SKM-1 treated with dmso at 0.1 percent for 144 hours (cell line): ENCODE data around the gene HMOX1.

Source experiments
- DNase-seq: peaks from one replicate; lab custom pipeline; 2025; ENCODE audit not compliant: unreplicated experiment; lab: John Stamatoyannopoulos, UW

The HMOX1 gene

DNA sequence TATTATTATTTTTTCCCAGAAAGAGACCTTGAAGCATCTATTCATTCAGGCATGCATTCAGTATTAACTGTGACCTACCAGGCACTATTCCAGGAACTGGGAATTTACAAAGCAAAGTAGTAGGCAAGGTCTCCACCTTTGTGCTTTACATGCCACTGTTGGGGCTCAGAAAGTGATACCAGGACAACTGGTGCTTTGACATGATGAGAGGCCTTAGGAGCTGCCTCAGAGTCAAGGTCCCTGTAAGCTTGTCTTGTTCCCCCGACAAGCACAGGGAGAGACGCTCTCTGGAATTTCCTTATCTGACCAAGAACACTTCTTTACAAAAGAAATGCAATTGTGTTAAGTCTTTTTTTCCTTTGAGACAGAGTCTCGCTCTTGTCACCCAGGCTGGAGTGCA is 2.3 kb upstream of the HMOX1 start:
- DNase-seq, result no peak

DNA sequence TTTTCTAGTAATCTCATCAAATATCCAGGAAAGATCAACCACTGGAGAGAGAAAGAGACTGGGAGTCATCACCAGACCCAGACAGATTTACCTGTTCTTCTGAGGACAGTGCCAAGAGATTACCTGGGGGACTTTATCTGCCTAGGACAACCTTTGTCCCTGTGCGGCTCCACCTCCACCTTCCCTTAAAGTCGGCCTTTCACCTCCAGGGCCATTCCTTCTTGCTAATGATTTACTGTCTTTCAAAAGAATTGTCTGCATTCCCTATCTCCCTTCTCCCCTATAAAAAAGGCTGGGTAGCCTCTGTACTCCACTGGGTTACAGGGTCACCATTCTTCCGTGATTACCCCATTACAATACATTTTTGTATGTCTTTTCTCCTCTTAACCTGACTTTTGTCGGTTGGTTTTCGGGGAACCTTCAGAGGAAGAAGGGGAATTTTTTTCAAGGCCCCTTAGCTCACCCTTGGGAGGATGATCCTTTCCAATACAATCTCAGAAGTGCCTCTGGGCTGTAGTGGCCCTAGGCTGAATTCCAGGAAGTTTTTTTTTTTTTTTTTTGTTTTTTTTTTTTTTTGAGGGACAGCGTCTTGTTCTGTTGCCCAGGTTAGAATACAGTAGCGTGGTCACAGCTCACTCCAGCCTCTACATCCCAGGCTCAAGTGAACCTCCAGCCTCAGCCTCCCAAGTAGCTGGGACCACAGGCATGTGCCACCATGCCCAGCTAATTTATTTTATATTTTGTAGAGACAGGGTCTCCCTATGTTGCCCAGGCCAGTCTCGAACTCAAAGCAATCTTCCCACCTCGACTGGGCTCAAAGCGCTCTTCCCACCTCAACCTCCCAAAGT is 1.5 kb upstream of the HMOX1 start:
- no peak for DNase-seq

DNA sequence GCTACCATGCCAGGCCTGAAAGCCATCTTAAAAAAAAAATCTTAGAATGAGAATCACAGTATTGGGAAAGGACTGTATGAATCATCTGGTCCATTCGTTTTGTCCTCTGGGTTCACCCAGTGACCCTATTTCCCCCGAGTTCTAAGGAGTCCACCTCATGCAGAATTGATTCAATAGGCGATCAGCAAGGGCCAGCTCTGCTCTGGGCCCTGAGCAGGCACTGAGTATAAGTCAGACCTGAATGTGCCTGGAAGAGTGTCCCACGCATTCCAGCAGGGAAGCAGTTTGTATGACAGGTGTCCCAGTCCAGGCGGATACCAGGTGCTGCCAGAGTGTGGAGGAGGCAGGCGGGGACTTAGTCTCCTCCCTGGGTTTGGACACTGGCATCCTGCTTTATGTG is 883 bp upstream of the HMOX1 start:
- no peak for DNase-seq

DNA sequence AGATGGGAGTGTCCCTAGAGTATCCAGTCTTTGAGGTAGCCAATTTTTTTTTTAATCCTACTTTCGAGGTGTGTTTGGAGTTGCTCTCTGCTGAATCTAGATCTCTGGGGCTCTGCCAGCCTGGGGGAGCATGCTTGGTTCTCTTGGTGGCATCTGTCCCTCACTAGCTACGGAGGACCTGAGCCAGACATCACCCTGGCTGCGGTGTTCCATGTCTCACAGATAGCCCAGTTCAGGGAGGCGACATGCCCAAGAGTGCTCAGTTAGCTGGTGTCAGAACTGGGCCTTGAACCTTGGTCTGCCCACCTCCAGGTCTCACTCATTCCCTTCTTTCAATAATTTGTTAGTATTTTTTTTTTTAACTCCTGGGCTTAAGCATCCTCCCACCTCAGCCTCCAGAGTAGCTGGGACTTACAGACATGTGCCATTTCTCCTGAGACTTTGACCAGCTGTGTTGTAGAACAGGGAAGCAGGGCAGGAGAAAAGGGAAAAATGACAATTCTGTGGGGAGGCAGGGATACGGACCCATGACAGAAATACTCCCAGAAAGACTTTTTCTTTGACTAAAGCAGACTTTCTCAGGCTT is 621 bp downstream of the HMOX1 start:
- no peak for DNase-seq

DNA sequence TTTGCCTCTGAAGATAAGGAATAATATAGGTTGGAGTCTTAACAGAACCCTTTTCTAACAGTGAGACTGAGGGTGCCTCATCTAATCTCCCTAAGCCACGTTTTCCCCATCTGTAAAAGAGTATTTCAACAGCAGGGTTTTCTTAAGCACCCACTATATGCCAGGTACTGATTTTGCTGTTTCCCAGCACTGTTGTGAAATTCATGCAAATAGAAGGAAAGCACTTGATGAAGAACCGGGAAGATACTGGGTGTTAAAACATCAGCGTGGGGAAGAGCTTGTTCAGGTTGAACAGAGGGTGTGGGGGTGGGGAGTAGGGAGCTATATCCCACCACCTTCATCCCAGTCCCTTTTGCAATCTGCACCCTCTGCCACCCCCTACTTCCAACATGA is 2.8 kb downstream of the HMOX1 start:
- no peak for DNase-seq

DNA sequence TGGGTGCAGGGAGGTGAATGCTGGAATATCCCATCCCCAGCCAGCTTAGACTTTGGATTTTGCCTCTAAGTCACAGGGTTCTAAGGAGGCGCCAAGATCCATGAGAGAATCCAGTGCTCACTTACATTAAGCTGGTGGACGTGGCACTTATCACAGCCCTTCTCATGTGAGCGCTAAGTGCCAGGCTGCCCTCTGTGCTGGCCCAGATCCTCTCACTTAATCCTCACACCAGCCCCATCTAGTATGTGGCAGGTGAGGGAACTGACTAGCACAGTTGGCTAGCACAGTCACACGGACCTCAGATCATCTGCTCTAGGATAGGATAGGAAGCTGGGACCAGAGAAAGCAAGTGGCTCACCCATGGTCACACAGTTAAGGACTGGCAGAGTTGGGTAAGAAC is 3.6 kb downstream of the HMOX1 start:
- no peak for DNase-seq

DNA sequence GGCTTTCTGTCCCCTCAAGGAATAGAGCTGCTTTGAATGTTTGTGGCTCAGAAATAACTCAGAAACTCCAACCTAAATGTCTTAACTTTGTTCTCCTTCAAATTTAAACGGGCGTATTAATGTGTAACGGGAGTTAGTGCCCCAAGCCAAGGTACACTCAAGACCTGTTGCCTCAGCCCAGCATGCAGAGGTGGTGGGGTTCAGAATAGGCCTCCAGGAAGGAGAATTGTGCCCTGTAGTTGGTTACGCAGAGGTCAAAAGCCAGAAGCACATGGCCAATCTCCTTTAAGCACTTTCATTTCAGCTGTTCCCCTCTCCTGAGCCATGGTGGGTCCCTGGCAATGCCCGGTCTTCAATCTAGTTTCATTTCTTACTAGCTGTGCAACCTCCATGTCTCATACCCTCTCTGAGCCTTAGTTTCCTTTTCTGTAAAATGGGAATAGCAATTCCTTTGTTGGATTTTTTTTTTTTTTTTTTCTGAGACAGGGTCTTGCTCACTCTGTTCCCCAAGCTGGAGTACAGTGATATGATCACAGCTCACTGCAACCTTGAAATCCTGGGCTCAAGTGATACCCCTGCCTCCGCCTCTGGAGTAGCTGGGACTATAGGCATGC is 4.2 kb downstream of the HMOX1 start:
- DNase-seq, result no peak

DNA sequence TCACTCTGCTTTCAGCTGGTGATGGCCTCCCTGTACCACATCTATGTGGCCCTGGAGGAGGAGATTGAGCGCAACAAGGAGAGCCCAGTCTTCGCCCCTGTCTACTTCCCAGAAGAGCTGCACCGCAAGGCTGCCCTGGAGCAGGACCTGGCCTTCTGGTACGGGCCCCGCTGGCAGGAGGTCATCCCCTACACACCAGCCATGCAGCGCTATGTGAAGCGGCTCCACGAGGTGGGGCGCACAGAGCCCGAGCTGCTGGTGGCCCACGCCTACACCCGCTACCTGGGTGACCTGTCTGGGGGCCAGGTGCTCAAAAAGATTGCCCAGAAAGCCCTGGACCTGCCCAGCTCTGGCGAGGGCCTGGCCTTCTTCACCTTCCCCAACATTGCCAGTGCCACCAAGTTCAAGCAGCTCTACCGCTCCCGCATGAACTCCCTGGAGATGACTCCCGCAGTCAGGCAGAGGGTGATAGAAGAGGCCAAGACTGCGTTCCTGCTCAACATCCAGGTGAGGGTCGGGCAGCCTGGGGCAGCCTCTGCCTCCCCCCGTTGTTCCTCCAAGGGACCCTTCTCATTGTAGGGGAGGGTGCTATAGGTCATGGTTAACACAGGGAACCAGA is 5.9 kb downstream of the HMOX1 start:
- no peak for DNase-seq

DNA sequence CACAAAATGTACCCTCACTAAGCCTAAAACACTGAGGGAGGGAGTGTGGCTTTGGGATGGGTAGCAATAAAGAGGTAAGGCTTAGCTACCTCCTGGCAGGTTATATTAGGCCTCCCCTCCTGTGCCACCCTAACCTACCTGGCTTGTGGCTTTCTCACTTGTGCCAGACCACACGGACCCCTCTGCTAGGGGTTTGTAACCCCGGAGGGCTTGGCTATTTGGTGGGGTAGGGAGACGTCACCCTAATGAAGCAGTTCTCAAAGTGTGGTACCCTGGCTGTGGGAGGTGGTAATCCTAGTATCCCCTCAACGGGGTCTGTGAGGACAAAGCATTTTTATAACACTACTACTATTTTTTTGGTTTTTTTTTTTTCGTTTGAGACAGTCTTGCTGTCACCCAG is 10.0 kb downstream of the HMOX1 start:
- no peak for DNase-seq

DNA sequence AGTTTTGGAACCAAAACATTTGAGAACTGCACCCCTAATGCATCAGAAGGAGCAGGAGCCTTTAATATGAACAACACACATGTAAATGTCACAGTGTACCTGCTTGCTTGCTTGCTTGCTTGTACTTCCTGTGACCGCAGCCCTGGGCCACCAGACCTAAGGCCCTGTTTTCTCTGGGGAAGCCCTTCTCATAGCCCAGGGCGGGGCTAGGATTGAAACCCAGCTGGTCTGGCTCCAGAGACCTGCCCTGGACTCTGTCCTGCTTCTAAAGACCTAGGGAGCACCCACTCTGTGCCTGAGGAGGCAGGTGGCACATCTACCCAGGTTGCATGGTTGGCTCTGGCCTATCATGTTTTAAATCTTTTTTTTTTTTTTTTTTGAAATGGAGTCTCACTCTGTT is 11.5 kb downstream of the HMOX1 start:
- no peak for DNase-seq

DNA sequence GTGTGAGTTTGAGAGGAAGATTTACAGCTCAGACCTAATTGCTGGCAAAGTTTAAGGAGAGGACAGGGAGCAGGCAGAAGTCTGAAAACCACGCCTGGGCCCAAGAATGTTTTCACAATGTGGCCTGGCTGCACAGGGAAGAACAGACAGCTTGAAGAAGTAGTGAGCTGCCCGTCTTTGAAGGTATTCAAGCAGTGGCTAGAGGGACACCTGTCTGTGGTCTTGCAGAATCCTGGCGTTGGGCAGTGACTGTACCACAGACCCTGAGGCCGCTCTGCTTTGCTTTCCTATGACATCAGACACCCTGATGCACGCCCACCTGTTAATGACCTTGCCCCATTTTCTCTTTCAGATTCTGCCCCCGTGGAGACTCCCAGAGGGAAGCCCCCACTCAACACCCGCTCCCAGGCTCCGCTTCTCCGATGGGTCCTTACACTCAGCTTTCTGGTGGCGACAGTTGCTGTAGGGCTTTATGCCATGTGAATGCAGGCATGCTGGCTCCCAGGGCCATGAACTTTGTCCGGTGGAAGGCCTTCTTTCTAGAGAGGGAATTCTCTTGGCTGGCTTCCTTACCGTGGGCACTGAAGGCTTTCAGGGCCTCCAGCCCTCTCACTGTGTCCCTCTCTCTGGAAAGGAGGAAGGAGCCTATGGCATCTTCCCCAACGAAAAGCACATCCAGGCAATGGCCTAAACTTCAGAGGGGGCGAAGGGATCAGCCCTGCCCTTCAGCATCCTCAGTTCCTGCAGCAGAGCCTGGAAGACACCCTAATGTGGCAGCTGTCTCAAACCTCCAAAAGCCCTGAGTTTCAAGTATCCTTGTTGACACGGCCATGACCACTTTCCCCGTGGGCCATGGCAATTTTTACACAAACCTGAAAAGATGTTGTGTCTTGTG is 12.5 kb downstream of the HMOX1 start:
- no peak for DNase-seq

DNA sequence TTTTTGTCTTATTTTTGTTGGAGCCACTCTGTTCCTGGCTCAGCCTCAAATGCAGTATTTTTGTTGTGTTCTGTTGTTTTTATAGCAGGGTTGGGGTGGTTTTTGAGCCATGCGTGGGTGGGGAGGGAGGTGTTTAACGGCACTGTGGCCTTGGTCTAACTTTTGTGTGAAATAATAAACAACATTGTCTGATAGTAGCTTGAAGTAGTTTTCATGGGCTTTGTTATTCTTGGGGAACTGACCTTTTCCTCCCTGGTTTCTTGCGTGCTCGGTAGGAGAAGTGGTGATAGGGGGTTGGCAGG is 13.1 kb downstream of the HMOX1 start:
- no peak for DNase-seq

DNA sequence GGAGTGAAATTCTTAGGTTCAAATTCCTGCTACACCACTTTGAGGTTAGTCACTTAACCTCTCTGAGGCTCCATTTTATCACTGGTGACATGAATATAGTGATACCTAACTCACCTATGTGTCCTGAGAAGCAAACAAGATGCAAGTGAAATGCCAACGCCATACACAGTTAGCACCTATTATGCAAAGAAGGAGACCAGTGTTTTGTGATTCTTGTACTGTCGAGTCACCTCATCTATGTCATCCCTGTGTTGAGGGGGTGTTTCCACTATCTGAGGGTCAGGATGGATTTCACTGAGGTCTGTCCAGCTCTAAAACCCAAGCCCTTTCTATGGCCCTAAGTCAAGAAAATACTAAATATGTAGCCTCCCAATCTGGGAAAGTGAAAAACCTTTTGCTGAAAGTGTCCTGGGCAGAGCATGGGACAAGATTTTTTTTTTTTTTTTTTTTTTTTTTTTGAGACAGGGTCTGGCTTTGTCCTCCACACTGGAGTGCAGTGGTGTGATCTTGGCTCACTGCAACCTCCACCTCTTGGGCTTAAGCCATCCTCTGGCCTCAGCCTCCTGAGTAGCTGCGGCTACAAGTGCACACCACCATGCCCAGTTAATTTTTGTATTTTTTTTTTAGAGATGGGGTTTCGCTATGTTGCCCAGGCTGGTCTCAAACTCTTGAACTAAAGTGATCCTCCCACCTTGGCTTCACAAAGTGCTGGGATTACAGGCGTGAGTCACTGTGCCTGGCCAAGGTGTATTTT is 14.1 kb downstream of the HMOX1 start:
- DNase-seq, result no peak

DNA sequence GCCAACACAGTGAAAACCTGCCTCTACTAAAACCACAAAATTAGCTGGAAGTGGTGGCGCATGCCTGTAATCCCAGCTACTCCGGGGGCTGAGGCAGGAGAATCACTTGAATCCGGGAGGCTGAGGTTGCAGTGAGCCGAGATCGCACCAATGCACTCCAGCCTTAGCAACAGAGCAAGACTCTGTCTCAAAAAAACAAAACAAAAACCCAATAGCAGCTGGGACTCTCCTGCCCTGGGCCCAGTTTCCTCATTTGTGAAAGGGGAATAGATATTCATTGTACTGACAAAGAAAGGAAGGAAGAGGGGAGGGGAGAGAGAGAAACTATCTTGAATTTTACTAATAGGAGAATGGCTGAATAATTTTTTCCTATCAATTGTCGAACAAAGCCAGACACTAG is 15.7 kb downstream of the HMOX1 start:
- peak; percentile 31 for DNase-seq

DNA sequence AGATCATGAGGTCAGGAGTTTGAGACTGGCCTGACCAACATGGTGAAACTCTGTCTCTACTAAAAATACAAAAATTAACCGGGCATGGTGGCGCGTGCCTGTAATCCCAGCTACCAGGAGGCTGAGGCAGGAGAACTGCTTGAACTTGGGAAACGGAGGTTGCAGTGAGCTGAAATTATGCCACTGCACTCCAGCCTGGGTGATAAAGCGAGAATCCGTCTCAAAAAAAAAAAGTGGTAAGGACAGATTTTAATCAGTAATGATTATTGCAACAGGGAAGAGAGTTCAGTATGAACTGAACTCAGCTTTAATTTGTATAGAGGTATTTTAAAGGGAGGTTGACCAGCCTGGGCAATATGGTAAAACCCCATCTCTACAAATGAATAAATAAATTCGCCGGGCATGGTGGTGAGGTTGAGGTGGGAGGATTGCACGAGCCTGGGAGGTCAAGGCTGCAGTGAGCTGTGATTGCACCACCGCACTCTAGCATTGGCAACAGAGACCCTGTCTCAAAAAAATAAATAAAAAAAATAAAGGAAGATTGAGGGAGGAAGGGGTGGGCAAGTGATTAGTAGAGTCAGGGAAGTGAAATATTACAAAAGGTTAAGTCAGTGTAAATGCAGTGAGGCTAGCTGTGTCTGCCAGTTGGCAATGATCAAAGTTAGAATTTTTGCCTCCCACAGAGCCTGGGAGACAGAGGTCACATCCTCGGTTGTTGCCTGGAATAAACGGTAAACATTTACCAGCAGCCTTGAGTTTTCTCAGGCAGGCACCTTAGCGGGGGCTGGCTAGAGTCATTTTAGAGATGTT is 16.4 kb downstream of the HMOX1 start:
- DNase-seq, result no peak

DNA sequence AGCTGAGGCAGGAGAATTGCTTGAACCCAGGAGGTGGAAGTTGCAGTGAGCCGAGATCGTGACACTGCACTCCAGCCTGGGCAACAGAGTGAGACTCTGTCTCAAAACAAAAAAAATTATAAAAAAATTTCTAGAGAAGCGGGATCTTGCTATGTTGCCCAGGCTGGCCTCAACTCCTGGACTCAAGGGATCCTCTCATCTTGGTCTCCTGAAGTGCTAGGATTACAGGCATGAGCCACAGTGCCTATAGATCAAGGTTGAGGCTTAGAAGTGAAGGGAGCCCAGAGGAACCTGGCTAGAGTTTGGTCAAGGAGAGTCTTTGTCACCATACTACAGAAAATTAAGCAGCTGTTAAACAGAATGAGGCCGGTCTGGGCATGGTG is 17.7 kb downstream of the HMOX1 start:
- DNase-seq, result no peak

DNA sequence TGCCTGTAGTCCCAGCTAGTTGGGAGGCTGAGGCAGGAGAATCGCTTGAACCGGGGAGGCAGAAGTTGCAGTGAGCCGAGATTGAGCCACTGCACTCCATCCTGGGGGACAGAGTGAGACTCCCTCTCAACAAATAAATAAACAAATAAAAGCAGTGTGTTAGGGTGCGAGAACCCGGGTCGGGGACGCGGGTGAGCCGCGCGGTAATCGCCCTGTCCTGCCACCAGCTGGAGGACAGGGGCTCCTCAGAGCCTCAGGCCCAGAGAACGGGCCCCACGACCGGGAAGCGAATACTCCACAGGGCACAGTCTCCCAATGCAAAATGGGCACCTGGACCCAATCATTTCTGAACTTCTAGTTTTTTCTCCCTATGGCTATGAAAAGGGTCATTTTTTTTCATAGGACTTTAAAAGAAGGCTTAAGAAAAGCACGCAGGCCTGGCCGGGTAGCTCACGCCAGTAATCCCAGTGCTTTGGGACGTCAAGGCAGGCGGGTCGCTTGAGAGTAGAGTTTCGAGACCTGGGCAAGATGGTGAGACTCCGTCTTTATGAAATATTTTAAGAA is 18.3 kb downstream of the HMOX1 start:
- DNase-seq, result no peak

DNA sequence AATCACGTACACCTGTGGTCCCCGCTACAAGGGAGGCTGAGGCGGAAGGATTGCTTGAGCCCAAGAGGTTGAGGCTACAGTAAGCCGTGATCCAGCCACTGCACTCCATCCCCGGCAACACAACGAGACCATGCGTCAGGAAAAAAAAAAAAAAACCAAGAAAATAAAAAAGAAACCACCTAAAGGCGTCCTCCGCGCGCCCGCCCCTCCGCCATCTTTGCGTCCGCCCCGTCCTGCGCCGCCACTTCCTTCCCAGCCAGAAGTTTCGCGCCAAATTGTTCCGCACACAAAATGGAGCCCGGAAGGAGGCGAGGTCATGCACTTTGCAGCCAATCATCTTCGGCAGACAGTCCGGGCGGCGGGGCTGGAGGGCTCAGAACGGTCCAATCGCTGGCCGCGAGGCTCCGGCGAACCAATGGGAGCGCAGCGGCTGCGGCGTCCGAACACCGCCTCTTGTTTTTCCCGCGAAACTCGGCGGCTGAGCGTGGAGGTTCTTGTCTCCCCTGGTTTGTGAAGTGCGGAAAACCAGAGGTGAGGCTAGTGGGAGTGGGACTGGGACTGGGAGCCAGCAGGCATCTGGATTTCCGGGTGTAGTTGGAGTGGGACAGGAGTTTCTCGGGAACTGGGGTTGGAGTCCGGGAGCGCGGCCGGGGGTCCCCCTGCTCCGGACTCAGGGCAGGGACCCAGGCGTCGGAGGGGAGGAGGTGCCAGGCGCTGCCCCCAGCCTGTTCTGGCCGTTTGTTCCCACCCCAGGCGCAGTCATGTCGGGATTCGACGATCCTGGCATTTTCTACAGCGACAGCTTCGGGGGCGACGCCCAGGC is 19.0 kb downstream of the HMOX1 start, which contains the start of gene MCM5:
Gene MCM5, plus strand, starts transcription at position 463 of the 823 bp plus-strand sequence. Its CDS starts 299 bp downstream, at position 762.
- DNase-seq, result peak; percentile 98

DNA sequence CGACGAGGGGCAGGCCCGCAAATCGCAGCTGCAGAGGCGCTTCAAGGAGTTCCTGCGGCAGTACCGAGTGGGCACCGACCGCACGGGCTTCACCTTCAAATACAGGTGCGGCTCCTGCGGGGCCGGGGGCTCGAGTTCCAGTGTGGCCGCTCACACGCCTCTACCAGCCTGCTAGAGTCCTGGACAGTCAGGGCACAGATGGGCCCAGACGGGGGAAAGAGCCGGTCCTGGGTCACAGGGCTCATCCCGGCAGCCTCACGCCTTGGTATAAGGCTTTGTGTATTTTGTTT is 19.6 kb downstream of the HMOX1 start:
- DNase-seq, result no peak
